ENCODE results near the gene MXD4.

MXD4 gene

DNA sequence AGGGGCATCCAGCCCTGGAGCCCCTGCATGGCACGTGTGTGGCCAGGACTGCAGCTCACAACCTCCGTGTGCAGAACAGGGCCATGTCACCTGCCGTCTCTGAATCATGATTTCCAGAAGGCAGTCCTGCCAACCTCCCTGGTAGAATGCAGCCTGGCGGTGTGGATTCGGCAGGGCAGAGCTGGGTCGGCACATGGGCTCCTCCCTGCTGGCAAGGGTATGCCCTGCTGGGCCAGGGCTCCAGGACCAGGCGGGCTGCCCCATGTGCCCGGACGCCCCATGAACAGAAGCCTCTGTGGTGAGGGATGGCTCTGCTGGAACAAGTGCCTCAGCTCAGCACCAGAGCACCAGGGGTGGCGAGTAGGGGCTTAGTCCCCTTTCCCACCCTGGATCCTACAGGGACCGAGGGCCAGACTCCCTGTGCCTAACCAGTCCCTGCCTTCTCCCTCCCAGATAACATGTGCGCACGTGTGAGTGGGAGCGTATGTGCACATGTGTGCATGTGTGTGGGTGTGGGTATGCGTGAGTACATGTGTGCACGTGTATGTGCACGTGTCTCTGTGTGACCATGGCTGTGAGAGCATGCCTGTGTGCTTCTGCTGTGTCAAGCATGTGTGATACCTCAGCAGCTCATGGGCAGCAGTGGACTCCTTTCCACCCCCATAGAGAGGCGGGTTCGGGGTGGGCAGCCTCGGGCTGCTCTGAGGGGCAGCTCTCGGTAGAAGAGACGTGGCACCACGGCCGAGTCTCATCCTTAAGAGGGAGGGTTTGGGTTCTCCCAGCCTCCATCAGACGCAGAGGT, 10.3 kb upstream of the MXD4 start:
- TF ChIP-seq CTCF (IDR thresholded peaks at IDR 0.05; ENCODE audit: low read depth, low read length, missing control alignments), result no peak
- H3K27ac ChIP-seq, result no peak overlapping the region
- no peak for DNase-seq
- in situ Hi-C loops (cut with HindIII; ENCODE audit: low pct_ligation_motif_present, low sequenced_read_pairs), result no loop called here
- H3K4me3 ChIP-seq (ENCODE audit: low read depth, low read length), result no peak overlapping the region
- no peaks in the 10 kb centered on the region for H3K27me3 ChIP-seq (replicated peaks)
- no peaks in the 10 kb centered on the region for H3K36me3 ChIP-seq (replicated peaks)

DNA sequence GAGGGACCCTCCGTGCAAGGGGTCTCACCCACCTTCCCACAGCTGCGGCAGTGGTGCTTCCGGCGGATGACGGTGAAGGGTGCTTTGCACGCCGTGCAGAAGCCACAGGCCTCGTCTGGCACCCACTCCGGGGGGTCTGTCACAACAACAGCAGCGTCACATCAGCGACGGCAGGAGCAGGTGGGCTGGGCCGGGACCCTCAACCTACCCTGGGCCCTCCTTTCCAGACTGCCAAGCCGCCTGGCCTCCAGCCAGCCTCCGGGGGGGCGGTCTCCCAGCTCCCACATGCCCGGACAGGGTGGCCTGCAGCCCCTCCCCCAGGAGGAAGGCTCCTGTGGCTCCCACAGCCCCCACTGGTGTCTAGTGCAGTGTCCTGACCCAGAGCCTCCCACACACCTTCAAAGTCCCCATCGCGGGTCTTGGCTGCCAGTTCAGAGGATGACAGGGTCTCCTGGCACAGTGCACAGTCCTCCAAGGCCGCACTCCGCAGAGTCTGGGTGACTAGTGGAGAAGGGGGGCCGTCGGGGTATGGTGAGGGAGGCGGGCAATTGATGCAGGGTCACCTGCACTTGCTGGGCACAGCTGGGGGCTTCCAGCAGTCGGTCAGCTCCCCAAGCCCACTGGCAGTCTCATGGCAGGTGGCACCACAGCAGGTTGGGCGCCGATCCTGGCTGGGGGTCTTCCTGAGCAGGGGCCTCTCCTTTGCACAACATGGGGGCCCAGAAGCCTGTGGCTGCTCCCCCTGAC, 9.5 kb upstream of the MXD4 start:
- Histone ChIP-seq H3K36me3 (replicated peaks) (no peaks in the 10 kb centered on the region), H3K4me3 (ENCODE audit: low read depth, low read length) (no peak overlapping the region), H3K27me3 (replicated peaks) (no peaks in the 10 kb centered on the region), H3K27ac (no peak overlapping the region)
- TF ChIP-seq CTCF (IDR thresholded peaks at IDR 0.05; ENCODE audit: low read depth, low read length, missing control alignments), result no peak
- in situ Hi-C loops (cut with HindIII; ENCODE audit: low pct_ligation_motif_present, low sequenced_read_pairs), result no loop called here
- no peak for DNase-seq

DNA sequence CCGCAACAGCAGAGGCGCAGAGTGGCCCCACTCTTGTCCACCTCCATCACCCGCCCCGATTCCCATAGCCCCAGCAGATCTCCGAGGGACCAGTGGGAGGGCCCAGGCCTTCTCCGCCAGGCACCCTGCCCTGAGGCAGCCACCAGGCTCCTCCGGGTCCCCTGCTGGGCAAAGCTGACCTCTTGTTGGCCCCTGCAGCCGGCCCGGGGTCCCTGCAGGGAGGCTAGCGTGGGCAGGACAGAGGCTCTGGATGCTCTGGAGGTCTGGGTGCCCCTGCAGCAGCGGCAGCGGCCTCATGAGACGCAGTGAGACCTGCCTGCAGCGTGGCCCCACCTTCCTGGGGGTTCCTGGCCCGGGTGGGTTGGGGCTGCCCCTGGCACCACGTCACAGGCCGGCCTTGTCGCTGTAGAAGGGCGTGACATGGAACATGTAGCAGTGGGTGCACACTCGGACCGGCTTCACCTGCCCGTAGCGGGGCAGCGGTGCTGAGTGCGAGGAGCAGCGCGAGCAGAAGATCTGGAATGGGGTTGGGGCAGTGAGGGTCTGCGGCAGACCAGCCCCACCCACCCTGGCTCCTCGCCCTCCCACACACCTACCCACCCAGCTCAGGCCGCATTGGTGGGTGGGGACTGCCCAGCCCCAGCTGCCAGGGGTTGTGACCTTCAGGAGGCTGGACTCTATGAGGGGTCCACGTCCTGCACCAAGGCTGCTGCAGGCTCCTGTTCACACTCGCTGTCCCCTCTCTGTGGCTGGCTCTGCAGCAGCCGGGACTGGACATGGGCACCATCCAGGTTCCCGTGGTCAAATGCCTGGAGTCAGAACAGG, 8.6 kb upstream of the MXD4 start:
- TF ChIP-seq CTCF (IDR thresholded peaks at IDR 0.05; ENCODE audit: low read depth, low read length, missing control alignments), result no peak
- no peak for DNase-seq
- in situ Hi-C loops (cut with HindIII; ENCODE audit: low pct_ligation_motif_present, low sequenced_read_pairs), result no loop called here
- Histone ChIP-seq H3K27me3 (replicated peaks) (no peaks in the 10 kb centered on the region), H3K27ac (no peak overlapping the region), H3K4me3 (ENCODE audit: low read depth, low read length) (no peak overlapping the region), H3K36me3 (replicated peaks) (no peaks in the 10 kb centered on the region)

DNA sequence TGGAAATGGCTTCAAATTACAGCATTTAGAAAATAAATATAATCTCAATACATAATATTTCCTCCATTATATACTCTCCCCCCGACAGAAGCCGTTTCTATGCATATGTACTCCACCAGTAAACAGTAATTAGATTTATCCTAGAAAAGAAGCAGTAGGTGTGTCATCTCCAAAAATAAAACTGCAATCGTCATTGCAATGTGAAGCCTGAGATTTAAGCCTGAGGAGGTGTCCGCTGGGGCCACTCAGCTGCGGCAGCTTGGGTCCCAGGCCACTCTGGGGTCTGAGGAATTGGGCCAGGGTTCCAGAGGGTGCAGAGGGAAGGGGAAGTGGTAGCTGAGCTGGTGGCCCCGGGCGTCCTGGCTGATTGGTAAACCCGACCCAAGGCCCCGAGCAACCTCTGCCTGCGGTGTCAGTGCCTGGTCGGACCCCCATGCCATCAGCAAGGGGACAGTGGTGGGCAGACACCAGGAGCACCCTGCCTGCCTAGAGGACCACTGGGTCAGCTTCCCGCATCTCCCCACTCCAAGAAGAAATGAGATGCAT, 7.8 kb upstream of the MXD4 start:
- DNase-seq, result no peak
- no peak for TF ChIP-seq CTCF (IDR thresholded peaks at IDR 0.05; ENCODE audit: low read depth, low read length, missing control alignments)
- in situ Hi-C loops (cut with HindIII; ENCODE audit: low pct_ligation_motif_present, low sequenced_read_pairs), result no loop called here
- Histone ChIP-seq H3K27ac (no peak overlapping the region), H3K27me3 (replicated peaks) (no peaks in the 10 kb centered on the region), H3K36me3 (replicated peaks) (no peaks in the 10 kb centered on the region), H3K4me3 (ENCODE audit: low read depth, low read length) (no peak overlapping the region)

- in situ Hi-C loops (cut with HindIII; ENCODE audit: low pct_ligation_motif_present, low sequenced_read_pairs), result no loop called here
Observed at GRCh38 chr4:2269206-2269531, 7.3 kb upstream of the MXD4 start.

More at GRCh38 chr4:2269206-2269531, 7.3 kb upstream of the MXD4 start:
- no peak for DNase-seq
- Histone ChIP-seq H3K27me3 (replicated peaks) (no peaks in the 10 kb centered on the region), H3K27ac (no peak overlapping the region), H3K36me3 (replicated peaks) (no peaks in the 10 kb centered on the region), H3K4me3 (ENCODE audit: low read depth, low read length) (no peak overlapping the region)
- TF ChIP-seq CTCF (IDR thresholded peaks at IDR 0.05; ENCODE audit: low read depth, low read length, missing control alignments), result no peak

Data from brain microvascular endothelial cell (primary cell).